HG02981 (cell line): ENCODE measurements around the gene RAI14.

Experiments
- ATAC-seq: cut with Tn5 transposase; IDR thresholded peaks from one replicate; pipeline ENCODE4 v1.9.1; 2021; ENCODE audit warnings: mild to moderate bottlenecking, moderate library complexity; ENCODE audit not compliant: unreplicated experiment

Gene RAI14

DNA sequence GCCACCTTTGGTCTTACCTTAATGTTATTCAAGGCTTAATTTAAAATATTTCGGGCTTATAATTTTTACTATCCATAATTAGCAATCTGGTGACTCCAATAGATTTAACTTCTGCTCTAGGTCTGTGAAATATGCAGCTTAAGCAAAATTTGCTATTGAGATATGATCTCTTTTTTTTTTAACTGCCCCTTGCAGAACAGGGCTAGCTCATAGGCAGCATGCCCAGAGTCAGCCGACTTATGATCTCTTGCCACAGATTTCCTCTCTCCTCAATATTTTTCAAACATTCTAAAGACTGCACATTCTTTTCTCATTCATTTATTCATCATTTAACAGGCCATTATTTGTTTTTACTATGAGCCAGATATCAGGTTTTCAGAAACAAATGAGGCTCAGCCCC, 187.4 kb downstream of the RAI14 start:
- no peak for ATAC-seq

DNA sequence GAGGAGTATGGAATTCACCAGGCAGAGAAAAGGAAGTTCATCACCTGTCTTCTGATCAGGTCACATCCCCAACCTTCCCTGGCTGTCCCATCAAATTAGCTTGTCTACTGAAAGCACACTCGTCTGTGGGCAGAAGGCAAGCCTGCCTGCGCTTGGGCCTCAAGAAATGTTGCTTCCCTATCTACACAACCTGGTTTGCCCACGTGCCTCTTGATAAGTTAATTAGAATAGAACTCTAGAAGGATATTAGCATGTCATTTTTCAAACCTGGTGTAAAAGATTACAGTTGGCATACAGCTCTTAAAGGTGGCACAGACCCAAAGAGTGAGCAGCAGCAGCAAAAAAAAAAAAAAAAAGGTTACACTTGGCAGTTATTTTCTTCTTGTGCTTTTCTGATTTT, 188.0 kb downstream of the RAI14 start:
- no peak for ATAC-seq

DNA sequence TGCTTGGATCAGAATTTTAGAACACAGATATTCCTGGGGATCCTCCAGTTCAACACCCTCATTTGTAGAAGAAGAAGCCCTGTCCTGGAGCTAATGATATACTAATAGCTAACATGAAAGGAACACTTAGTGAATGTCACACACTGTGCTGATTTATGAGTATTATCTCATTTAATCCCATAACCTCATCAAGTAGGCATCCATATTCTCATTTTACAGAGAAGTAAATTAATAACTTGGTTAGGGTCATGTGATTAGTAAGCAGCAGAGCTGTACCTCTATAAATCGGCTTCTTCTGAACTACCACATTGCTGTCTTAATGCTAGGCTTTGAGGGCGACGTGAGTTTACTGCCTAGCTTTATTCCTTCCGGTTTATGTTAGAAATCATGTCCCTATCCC, 188.9 kb downstream of the RAI14 start:
- ATAC-seq, result no peak

DNA sequence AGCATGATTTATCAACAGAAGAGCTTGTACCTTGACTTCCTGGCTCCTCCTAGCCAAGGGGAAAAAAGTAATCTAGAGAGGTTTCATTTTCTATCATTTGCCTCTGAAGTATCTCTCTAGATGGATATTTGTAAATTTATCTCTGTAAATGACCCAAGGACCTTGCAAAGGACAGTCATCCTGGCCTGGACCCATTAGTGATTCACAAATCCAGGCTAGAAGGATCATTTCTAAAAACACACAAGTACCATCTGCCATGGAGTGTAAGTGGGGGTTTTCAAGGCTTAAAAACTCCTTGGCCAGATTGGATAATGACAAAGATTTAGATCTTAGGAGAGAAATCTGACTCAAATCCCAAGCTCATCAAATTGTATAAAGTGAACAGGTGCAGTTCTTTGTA, 190.9 kb downstream of the RAI14 start:
- ATAC-seq, result no peak

DNA sequence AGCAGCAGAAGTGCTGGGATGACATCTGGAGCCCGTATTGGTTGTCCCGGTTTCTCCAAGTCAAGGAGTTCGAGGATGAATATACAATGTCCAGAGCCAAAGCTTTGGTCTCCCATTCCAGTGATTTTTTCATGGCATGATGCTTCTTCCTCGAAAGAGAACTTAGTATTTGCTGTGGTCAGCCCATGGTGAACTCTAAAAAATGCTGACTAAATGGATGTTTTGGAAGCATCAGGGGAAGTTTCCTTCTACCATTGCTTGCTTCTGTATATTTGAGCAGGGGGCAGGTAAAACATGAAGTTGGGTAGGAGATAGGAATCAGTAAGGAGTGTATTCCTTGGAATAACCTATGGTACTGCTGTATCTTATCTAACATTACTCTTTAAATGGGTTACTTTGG, 191.4 kb downstream of the RAI14 start:
- no peak for ATAC-seq

DNA sequence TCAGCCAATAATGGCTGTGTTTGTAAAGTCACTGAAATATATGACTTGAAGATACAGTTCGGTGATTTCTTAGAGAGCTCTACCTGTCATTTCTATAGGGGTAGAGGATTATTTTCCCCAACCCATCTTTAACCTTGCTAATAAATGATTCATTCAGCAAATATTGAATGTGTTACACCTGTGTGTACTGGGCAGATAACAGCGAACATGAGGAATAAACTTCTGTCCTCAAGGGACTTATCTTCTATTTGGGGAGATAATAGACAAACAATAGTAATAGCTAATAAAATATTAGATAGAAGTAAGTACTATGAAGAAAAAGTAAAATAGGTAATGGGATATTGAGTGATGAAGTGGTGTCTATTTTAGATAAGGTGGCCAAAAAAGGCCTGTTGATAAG, 192.1 kb downstream of the RAI14 start:
- no peak for ATAC-seq

DNA sequence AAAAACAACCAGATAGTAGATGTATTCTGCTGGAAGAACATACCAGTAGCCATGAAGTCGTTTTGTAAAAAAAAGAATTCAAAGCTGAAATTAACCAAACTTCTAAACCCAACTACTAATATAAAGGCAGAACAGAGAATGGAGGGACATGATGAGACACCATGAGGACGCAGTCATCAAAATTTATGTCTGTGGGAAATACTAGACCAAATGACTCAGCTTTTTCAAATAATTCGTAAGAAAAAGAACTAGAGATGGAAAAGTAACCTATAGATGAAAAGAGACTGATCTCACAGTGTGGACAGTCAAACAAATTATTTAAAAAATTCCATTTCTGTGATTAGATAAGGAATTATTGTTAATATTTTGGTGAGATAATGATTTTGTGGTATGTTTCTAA, 193.1 kb downstream of the RAI14 start:
- no peak for ATAC-seq

DNA sequence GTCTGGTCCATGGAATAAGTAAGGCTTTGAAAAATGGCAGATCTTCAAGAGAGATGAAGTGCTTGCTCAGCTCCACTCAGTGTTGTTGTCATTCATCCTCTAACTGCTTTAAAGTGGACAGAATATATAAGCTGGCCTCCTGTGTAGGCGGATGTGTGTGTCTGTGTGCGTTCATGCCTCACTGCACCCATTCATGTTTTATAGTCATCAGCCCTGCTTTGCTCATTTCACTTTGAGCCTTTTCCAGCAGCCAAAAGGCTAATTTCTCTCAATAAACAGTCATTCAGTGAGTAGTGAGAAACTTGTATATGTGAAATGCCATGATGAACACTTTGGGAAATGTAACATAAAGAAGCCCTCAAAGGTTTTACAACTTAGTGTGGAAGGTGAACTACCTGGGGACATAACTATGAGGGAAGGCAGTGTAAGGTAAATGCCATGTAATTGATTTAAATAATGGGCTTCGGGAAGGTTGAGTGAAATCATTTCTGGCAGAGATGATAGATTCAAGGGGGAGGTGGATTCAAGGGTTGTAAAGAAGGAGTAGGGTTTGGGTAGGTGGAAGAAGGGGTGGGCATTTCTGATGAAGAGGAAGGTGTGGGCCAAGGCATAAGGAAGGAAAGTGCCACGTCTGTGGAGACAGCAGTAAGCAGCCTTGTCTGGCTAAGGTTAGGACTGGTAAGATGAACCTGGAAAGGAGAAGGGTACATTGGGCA, 198.5 kb downstream of the RAI14 start:
- ATAC-seq, result peak; percentile 87

DNA sequence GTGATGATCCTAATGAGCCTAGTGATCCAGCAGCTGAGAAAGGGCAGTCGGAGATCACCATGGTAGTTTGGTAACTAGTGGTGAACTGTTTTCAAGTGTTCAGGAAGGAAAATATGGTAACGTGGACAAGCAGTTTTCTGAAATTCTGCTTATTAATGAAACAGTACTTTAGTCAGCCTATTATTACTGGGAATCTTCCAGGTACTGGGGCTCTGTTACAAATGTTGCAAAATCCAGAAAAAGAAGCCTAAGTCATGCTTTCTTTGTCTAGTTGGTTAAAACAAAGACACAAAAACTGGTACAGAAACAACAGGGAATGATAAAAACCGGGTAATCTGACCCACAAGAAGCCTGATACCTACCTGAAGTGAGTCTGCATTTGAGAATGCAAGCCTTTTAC, 201.0 kb downstream of the RAI14 start:
- ATAC-seq, result no peak

DNA sequence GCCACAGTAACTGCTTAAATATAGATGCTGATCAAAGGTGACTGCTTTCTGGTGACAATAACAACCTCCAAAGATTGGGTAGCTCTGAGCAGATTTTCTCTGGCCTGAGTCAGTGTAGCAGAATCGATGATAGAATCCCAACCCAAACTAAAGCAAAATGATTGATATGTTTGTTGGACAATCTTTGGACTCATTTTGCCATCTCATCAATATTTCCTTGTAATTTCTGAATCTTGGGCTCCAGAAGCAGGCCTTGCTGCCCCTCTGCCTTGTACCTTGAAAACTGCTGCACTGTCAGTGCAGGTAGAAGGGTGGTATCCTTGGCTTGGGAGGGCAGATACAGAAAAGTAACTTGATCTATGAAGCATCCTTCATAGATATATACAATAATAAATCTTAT, 201.8 kb downstream of the RAI14 start:
- ATAC-seq, result no peak

DNA sequence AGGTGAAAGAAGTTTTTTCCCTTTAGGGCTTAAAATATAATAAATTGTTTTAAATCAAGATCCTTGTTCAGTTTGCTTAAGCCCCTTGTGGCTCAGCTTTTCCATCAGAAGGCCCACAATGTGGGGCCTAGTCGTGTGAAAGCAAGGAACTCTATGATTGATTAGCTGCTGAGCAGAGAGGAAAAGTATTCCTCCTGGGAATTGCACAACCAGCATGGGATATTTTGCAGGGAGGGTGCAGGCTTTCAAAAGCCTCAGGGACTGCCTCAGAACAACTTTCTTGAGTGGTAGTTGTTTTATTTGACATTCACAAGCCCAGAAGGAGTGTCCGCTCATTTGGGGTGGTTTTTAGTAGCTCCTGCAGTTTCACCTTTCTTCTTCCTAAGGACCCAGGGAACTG, 202.7 kb downstream of the RAI14 start:
- ATAC-seq, result no peak

DNA sequence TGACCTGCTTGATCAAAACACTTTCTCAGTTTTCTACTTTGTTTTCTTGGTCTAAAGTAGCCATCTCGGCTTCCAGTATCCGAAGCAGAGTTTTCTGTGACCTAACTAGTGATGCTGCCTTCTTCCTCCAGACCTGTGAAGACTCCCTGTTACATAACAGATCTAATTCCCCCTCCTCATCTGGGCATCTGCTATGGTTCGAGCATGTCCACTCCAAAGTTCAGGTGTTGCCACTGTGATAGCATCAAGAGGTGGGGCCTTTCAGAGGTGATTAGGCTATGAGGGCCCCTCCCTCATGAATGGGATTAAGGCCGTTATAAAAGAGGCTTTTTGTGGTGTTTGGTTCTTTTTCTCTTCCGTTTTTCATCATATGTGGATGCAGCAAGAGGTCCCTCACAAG, 203.1 kb downstream of the RAI14 start:
- no peak for ATAC-seq

DNA sequence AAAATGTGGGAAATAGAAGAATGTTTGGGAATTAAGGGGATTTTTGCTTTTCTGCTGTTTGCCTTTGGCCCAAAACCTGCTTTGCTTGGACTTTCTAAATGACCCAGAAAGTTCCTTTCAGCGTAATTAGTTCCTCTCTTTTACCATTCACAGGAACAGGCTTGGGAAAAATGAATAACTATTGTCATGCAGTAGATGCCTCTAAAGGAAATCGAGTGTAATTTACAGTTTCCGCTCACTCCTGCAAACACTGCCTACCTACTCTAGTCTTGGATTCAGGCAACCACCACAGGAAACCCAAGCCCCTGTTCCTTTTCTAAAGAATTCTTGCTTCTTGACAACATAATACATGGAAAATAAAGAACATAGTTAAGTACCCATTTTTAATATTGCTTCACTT, 207.8 kb downstream of the RAI14 start:
- no peak for ATAC-seq

DNA sequence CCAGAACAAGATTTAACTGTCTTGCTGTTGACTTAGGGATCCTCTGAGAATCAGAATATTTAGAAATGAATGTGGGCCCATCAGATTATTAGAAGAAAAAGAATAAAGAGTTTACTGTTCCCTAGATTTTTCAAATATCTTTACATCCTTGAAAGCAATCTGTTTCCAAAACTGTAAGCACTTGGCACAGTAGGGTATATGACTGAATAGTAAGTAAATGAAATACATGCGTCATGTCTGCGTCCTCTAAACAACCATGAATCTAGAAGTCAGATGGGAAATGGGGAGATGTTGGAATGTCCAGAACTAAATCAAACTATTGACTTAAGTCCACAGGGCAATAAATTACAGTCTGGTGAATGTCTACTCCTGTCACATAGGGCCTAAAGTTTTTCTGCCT, 209.0 kb downstream of the RAI14 start:
- ATAC-seq, result no peak

DNA sequence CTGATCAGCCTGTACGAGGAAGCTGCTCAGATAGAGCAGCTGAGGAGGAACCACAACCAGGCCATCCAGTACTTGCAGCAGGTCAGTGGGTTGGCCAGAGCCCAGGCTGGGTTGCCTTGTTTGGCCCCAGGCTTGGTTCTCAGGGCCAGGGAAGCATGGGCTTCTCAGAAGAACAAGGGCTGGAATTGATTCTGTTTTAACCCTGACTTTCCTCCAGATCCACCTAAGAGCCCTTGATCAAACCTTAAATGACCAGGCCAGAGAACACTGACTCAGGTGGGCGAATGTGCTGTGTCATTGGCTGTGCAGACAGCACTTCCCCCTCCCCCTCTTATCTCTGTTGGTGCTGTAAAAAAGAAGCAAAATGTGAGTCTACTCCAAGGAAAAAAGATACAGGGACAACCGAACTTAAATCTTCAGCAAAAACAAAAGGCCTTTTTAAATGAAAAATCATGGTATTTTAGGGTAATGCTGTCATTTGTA, 210.9 kb downstream of the RAI14 start:
- ATAC-seq, result no peak

DNA sequence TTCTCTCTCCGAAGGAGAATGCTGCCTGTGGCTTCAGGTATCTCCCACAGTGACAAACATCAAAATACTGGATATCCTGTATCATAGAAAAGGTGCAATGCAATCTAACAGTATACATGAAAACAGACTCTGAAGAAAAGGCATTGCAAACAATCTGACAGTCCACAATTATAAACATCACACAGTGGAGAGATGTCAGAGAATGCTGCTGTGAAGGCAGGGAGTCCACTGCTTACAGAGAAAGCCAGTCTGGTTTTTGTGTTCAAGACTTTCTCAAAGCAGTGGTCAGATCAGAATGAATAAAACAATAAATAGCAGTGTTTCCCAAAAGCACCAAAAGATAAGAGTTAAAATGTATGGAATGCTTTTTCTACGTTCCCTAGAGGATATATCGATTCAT, 211.5 kb downstream of the RAI14 start:
- ATAC-seq, result no peak

DNA sequence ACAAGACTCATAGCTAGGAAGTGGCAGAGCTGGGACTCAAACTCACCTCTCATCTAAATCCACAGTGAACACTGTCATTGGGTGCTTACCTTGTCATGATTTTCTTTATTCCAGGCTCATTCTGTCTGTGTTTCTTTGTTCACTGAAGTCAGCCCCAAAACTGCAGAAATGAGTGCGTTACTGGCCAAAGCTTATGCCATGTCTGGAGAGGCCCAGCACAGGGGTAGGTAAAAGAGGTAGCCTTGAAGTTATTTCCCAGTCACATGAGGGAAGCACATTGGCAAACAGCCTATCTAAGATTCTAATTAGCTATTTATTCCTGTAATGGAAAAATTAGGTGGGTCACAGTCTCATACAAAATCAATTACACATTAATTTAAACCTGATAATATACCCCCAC, 212.7 kb downstream of the RAI14 start:
- no peak for ATAC-seq

DNA sequence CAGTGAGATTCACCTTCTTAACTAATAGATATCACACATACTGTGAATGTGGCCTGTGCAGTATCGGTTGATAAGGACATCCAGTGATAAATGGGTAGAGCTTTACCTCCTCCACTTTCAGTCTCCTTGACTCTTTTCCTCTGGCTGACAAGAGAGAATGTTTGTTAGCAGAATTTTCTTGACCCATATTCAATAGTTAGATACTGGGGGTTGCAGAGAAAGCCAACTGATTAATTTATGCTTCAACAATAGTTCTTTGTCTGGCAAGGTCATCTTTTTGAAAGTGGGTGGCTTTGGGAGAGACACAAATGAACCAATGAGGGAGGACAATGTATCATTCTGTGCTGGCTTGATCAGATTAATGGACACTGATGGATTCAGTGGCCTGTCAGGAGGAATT, 213.1 kb downstream of the RAI14 start:
- ATAC-seq, result no peak

DNA sequence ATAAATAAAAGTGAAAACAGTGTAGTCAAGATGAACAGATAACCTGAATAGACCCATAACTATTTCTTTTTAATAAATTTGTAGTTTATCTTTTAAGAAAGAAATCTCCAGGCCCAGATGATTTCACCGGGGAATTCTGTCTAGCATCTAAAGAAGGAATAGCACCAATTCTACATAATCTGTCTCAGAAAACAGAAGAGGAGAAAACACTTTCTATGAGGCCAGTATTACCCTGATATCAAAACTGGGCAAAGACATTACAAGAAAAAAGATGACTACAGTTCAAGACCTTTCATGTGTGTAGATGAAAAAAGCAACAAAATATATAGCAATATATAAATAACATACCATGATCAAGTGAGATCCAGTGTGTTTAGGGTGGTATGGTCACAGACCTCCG, 214.3 kb downstream of the RAI14 start:
- no peak for ATAC-seq

DNA sequence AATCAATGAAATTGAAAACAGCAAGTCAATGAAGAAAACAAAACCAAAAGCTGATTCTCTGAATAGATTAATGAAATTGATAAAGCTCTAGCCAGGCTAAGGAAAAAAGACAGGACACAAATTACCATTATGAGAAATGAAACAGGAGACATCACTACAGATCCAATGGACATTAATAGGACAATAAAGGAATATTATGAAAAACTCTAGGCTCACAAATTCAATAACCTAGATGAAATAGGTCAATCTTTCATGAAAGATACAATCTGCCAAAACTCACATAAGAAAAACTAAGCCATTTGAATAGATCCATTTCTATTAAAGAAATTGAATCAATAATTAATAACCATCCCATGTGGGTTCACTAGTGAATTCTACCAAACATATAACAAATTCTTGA, 220.1 kb downstream of the RAI14 start:
- no peak for ATAC-seq

DNA sequence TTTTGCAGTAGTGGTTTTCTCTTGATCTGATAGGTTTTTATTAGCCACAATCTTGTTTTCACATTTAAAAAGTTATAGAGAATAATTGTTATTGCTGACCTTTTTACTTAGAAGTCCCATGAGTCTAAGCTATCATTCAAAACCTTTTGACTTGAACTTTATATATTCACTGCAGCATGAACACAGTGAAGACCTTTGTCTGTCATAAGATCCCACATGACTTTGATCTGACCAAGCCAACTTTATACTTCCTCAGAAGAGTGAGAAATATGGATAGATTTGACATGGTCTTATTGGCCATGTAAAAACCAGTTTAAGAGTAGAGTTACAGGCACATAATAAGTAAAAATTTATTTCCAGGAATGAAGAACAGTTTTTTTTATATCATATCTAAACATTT, 225.1 kb downstream of the RAI14 start:
- no peak for ATAC-seq
